Peyer's patch (tissue), 4 donors: ENCODE data around the gene CTBP1.

ENCODE experiments used
- CTCF ChIP-seq, 6 experiments: fragments of 450-650 bp in 4 of 6; fragments of 200-600 bp in 2 of 6; sonication (generic) in 1 of 6; IDR thresholded peaks; one replicate each; pipeline ENCODE4 v1.5.1; 2017 to 2019; ENCODE audit warnings: antibody characterized with exemption in 6 of 6, mild to moderate bottlenecking in 3 of 6, moderate library complexity in 1 of 6
- POLR2A ChIP-seq, 2 donors: fragments of 450-650 bp; IDR thresholded peaks; one replicate each; pipeline ENCODE4 v1.5.1; 2017; ENCODE audit warnings: antibody characterized with exemption in 2 of 2, mild to moderate bottlenecking in 2 of 2, moderate library complexity in 2 of 2

- no peak for TF ChIP-seq CTCF (IDR thresholded peaks at IDR 0.05)
- no peak for TF ChIP-seq POLR2A (IDR thresholded peaks at IDR 0.05)
These were observed 14.1 kb downstream of the CTBP1 start for GRCh38 chr4:1234811-1235292.
